ENCODE data around the gene SYK. TPM values are rescaled to one million over a fixed set of nuclear protein-coding genes. Genes with fewer than 3 reads are reported as not detected.

The SYK gene
- total RNA-seq, 1 donor: not detected

DNA sequence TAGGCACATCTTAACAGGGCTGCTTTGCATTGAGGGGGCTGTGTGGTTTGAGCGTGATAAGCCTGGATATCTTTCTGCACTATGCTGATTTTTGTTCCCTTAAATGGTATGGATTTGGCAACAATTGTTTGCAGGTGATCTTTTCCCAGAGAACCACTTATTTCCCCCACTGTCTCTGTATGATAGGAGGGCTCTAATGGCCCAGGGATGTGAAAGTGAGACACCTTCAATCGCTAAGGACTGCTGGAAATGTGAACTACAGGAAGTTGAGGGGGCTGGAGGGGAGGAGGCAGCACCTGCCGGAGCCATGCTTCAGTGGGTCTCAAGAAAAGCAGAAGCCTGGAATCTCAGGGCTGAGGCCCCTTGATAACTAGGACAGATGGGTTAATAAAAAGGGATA, 29.4 kb downstream of the SYK start:
- H3K4me3 ChIP-seq (ENCODE audit: low read depth, low read length): no peak overlapping the region

DNA sequence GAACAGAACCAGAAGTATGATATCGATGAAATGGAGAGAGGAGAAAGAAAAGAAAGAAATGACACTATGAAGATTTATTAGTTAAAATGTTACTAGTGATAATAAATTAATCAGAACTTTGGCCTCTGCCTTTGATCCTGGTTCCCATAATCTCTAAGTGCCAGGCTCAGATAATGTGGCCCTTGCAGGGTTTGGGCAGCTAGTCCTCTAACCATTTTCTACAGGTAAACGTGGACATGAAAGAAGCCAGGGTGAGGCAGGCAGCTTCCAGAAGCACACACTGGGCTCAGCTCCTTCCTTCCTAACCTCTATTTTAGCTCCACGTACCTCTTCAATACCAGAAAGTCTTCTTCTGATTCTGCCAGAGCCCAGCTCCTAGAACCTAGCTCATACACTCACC, 30.6 kb downstream of the SYK start:
- H3K4me3 ChIP-seq (ENCODE audit: low read depth, low read length): no peak overlapping the region
- TF ChIP-seq, protein P1, sequence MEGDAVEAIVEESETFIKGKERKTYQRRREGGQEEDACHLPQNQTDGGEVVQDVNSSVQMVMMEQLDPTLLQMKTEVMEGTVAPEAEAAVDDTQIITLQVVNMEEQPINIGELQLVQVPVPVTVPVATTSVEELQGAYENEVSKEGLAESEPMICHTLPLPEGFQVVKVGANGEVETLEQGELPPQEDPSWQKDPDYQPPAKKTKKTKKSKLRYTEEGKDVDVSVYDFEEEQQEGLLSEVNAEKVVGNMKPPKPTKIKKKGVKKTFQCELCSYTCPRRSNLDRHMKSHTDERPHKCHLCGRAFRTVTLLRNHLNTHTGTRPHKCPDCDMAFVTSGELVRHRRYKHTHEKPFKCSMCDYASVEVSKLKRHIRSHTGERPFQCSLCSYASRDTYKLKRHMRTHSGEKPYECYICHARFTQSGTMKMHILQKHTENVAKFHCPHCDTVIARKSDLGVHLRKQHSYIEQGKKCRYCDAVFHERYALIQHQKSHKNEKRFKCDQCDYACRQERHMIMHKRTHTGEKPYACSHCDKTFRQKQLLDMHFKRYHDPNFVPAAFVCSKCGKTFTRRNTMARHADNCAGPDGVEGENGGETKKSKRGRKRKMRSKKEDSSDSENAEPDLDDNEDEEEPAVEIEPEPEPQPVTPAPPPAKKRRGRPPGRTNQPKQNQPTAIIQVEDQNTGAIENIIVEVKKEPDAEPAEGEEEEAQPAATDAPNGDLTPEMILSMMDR (IDR thresholded peaks at IDR 0.05; ENCODE audit: insufficient read depth, low read length): no peak
- no peak for DNase-seq (ENCODE audit: low read depth)

More for the DNA sequence above, 29.4 kb downstream of the SYK start:
- DNase-seq (ENCODE audit: low read depth): no peak
- TF ChIP-seq, protein P1 (IDR thresholded peaks at IDR 0.05; ENCODE audit: insufficient read depth, low read length): no peak

DNA sequence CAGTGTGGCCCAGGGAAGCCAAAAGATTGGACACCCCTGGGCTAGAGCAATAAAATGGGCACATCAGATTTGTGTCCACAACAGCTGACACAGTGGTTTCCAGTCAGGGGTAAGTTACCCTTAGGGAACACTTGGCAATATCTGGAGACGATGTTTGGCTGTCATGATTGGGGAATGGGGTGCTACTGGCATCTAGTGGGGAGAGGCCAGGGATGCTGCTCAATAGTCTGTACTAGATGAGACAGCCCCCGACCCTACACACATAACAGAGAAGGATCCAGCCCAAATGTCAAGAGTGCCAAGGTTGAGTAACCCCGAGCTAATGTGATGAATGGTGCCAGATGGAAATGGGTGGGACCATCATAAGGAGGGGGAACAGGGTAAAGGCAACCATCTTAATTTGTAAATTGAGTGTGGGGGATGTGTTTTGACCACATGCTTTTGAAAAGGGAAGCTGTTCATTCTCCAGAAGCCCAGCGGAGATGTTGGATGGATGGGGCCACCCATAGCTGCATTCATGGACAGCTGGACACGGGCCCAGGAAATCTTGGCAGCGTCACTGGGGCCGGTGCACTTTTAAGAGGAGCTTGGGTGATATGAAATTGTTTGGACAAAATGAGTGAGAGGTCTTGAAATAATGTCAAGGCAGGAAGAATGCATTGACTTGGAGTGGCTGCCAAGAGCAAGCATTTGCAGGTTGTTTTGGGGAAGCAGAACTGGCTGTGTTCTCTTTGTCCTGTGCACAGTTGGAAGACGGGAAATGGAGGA, 33.4 kb downstream of the SYK start:
- TF ChIP-seq, protein P1 (IDR thresholded peaks at IDR 0.05; ENCODE audit: insufficient read depth, low read length): no peak
- no peak for DNase-seq (ENCODE audit: low read depth)

DNA sequence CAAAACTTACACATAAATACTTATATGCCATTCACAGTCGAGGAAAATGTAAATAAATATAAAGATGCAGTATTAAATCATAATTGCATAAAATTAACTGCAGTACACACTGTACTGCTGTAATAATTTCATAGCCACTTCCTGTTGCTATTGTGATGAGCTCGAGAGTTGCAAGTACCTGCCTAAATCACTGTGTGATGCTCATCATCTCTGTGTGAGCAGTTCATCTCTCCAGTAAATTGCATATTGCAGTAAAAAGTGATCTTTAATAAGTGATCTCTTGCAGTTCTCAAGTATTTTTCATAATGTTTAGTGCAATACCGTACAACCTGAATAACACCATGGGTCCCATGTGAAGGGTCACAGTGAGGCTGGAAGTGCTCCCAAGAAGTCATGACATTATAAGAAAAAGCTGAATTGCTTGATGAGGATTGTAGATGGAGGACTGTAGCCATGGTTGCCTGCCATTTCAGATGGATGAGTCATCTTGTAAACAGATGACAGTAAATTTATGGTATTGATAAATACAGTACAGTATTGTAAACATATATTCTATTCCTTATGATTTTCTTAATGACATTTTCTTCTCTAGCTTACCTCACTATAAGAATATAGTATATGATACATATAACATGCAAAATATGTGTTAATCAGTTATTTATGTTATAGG, 34.9 kb downstream of the SYK start:
- DNase-seq (ENCODE audit: low read depth): no peak
- no peak overlapping the region for H3K4me3 ChIP-seq (ENCODE audit: low read depth, low read length)
- TF ChIP-seq, protein P1 (IDR thresholded peaks at IDR 0.05; ENCODE audit: insufficient read depth, low read length): no peak

More for the DNA sequence above, 33.4 kb downstream of the SYK start:
- no peak overlapping the region for H3K4me3 ChIP-seq (ENCODE audit: low read depth, low read length)

DNA sequence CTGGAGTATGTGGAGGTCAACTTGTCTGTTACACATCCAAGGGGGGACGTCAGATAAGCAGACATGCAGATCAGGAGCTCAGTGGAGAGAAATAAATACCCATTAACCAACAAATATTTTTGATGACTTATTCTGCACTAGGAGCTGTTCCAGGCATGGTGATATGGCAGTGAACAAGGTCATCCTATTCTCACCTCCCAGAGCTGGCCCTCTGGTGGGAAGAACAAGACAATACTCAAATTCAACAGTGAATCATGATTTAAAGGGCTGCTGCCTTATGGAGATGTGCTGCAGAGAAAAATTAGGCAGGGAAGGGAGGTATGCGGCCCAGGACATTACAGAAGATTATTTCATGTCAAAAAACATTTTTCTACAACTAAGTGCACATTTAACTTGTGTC, 36.5 kb downstream of the SYK start:
- DNase-seq (ENCODE audit: low read depth): no peak
- TF ChIP-seq, protein P1 (IDR thresholded peaks at IDR 0.05; ENCODE audit: insufficient read depth, low read length): no peak
- H3K4me3 ChIP-seq (ENCODE audit: low read depth, low read length): no peak overlapping the region

DNA sequence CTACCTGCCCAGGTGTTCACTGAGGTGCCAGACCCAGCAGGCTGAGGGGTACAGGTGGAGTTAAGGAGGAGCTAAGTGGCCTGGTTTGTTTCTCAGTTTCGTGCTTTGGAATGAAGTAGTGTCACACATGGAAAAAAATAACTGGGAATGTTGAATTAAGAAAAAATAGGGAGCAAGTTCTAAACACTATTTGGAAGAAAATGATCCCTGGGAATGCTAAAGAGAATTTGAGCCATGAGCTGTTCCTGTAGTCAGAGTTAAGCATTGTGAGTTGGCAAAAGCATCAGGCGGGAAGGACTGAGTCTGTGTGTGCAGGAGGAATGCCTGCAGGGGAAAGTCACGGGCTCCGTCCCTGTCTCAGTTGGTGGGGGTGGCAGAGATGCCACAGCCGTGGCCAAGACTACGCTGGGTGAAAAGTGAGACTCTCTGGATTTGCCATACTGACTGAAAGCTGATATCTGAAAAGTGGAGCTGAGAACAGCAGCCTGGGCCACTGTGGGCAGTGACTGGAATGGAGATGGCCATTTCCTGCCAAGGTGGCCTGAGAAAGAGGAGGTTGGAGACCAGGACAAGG, 37.0 kb downstream of the SYK start:
- TF ChIP-seq, protein P1 (IDR thresholded peaks at IDR 0.05; ENCODE audit: insufficient read depth, low read length): no peak
- H3K4me3 ChIP-seq (ENCODE audit: low read depth, low read length): no peak overlapping the region
- no peak for DNase-seq (ENCODE audit: low read depth)

Data from fibroblast of the aortic adventitia (primary cell).